Osteoblast (primary cell): ENCODE results near the gene HOXD13. TPM values are rescaled to one million over a fixed set of nuclear protein-coding genes. Genes with fewer than 3 reads are reported as not detected.

ENCODE experiments used
- DNase-seq: peaks from one replicate; pipeline ENCODE4 v3.0.0; 2011; ENCODE audit warnings: low spot score, mixed read lengths; ENCODE audit not compliant: insufficient read length; ENCODE audit errors: missing footprints
- H2AFZ ChIP-seq: 2 replicates; pipeline ENCODE4 v1.6.0; 2011; ENCODE audit warnings: mild to moderate bottlenecking, low read length
- H3K27ac ChIP-seq: 2 replicates; pipeline ENCODE4 v1.5.1; 2011; ENCODE audit warnings: mild to moderate bottlenecking, low read depth, low read length, moderate library complexity
- H3K27me3 ChIP-seq: 2 replicates; pipeline ENCODE4 v1.6.0; 2012; ENCODE audit warnings: mild to moderate bottlenecking, control low read depth, inconsistent platforms, low read length, moderate library complexity; ENCODE audit not compliant: insufficient read depth
- H3K36me3 ChIP-seq: 2 replicates; pipeline ENCODE4 v1.5.1; 2011; ENCODE audit warnings: mild to moderate bottlenecking, low read length, control low read depth, moderate library complexity; ENCODE audit not compliant: insufficient read depth
- H3K4me1 ChIP-seq: 2 replicates; pipeline ENCODE4 v1.5.1; 2011; ENCODE audit warnings: mild to moderate bottlenecking, low read length, control low read depth, moderate library complexity; ENCODE audit not compliant: insufficient read depth
- H3K4me2 ChIP-seq: 2 replicates; pipeline ENCODE4 v1.6.0; 2011; ENCODE audit warnings: mild to moderate bottlenecking, low read length; ENCODE audit not compliant: insufficient read depth
- H3K4me3 ChIP-seq: fragments of 200-600 bp; sonication (generic); 3 replicates; pipeline ENCODE4 v1.5.1; 2012; ENCODE audit warnings: mild to moderate bottlenecking, low read length, inconsistent platforms; ENCODE audit not compliant: insufficient read depth
- H3K79me2 ChIP-seq: 2 replicates; pipeline ENCODE4 v1.6.0; 2012; ENCODE audit warnings: mild to moderate bottlenecking, low read length, control low read depth, inconsistent platforms; ENCODE audit not compliant: insufficient read depth
- H3K9me3 ChIP-seq: 2 replicates; pipeline ENCODE4 v1.5.1; 2011; ENCODE audit warnings: low read depth, low read length, control low read depth
- H4K20me1 ChIP-seq: 2 replicates; pipeline ENCODE4 v1.6.0; 2012; ENCODE audit warnings: mild to moderate bottlenecking, low read length, control low read depth; ENCODE audit not compliant: insufficient read depth
- CTCF ChIP-seq: IDR thresholded peaks from 2 replicates; pipeline ENCODE4 v1.5.1; 2011; ENCODE audit warnings: mild to moderate bottlenecking, low read depth, low read length, moderate library complexity; ENCODE audit errors: extremely low read depth
- total RNA-seq: library from RNA; depleted of rRNA; stranded (reverse); fragments of >200 nt; gene quantifications from 2 replicates; pipeline ENCODE4 v1.2.3, GENCODE V29; 2012

Gene HOXD13
- total RNA-seq, 1 donor, result not detected

- no peak for TF ChIP-seq CTCF
- DNase-seq, result peak; percentile 96
- Histone ChIP-seq H3K4me1 (peaks cover 25% of the 10 kb centered on the region), H3K36me3 (peaks cover 5% of the 10 kb centered on the region), H2AFZ (peak overlapping the region; percentile 86), H4K20me1 (no peaks in the 10 kb centered on the region), H3K4me3 (peak overlapping the region; percentile 78), H3K27ac (peak overlapping the region; percentile 56), H3K9me3 (no peaks in the 10 kb centered on the region), H3K4me2 (peak overlapping the region; percentile 94), H3K79me2 (no peaks in the 10 kb centered on the region), H3K27me3 (no peaks in the 10 kb centered on the region)
Observed at GRCh38 chr2:176130147-176130956, 37.8 kb downstream of the HOXD13 start.

GRCh38 chr2:176130957-176131847, 38.7 kb downstream of the HOXD13 start:
- peaks cover 5% of the 10 kb centered on the region for H3K36me3 ChIP-seq
- TF ChIP-seq CTCF, result no peak
- H4K20me1 ChIP-seq, result no peaks in the 10 kb centered on the region
- H3K27me3 ChIP-seq, result no peaks in the 10 kb centered on the region
- H3K4me3 ChIP-seq, result peak overlapping the region; percentile 78
- H3K9me3 ChIP-seq, result no peaks in the 10 kb centered on the region
- H2AFZ ChIP-seq, result peak overlapping the region; percentile 86
- peaks cover 30% of the 10 kb centered on the region for H3K4me1 ChIP-seq
- peak overlapping the region; percentile 56 for H3K27ac ChIP-seq
- DNase-seq, result peak; percentile 82
- peak overlapping the region; percentile 94 for H3K4me2 ChIP-seq
- peaks cover 2% of the 10 kb centered on the region for H3K79me2 ChIP-seq

- peaks cover 30% of the 10 kb centered on the region for H3K4me1 ChIP-seq
- no peak overlapping the region for H2AFZ ChIP-seq
- no peak for DNase-seq
- H3K4me3 ChIP-seq, result no peak overlapping the region
- no peak overlapping the region for H3K27ac ChIP-seq
- no peak for TF ChIP-seq CTCF
- H3K4me2 ChIP-seq, result peak overlapping the region; percentile 94
- H3K27me3 ChIP-seq, result no peaks in the 10 kb centered on the region
- no peaks in the 10 kb centered on the region for H3K9me3 ChIP-seq
- H3K36me3 ChIP-seq, result peaks cover 5% of the 10 kb centered on the region
- H4K20me1 ChIP-seq, result no peaks in the 10 kb centered on the region
- H3K79me2 ChIP-seq, result peaks cover 8% of the 10 kb centered on the region
Observed at GRCh38 chr2:176131848-176132158, 39.3 kb downstream of the HOXD13 start.
